Ishikawa (cell line): ENCODE results near the gene ZSWIM3.

ENCODE experiments used
- CEBPB ChIP-seq: IDR thresholded peaks from 2 replicates; pipeline ENCODE4 v1.6.1; 2012
- CREB1 ChIP-seq: IDR thresholded peaks from 2 replicates; pipeline ENCODE4 v1.6.1; 2012; ENCODE audit warnings: low read depth
- EGR1 ChIP-seq: IDR thresholded peaks from 2 replicates; pipeline ENCODE4 v1.6.1; 2012
- EP300 ChIP-seq: IDR thresholded peaks from 2 replicates; pipeline ENCODE4 v1.6.1; 2012; ENCODE audit warnings: borderline replicate concordance
- FOXM1 ChIP-seq: IDR thresholded peaks from 2 replicates; pipeline ENCODE4 v1.6.1; 2012; ENCODE audit warnings: low read depth, borderline replicate concordance
- NFIC ChIP-seq: IDR thresholded peaks from 2 replicates; pipeline ENCODE4 v1.6.1; 2012
- RAD21 ChIP-seq: IDR thresholded peaks from 2 replicates; pipeline ENCODE4 v1.6.1; 2012; ENCODE audit warnings: low read depth
- TAF1 ChIP-seq: IDR thresholded peaks from 2 replicates; pipeline ENCODE4 v1.6.1; 2012; ENCODE audit warnings: low read depth, mild to moderate bottlenecking
- TCF12 ChIP-seq: IDR thresholded peaks from 2 replicates; pipeline ENCODE4 v1.6.1; 2012; ENCODE audit warnings: low read depth
- TEAD4 ChIP-seq: IDR thresholded peaks from 2 replicates; pipeline ENCODE4 v1.6.1; 2012
- YY1 ChIP-seq: IDR thresholded peaks from 2 replicates; pipeline ENCODE4 v1.6.1; 2012; ENCODE audit warnings: low read depth
- ZBTB7A ChIP-seq: IDR thresholded peaks from 2 replicates; pipeline ENCODE4 v1.6.1; 2012; ENCODE audit warnings: low read depth
- TF ChIP-seq, protein P1 (sequence below): IDR thresholded peaks from 2 replicates; pipeline ENCODE4 v1.6.1; 2012
- TF ChIP-seq, protein P2 (sequence below): IDR thresholded peaks from 2 replicates; pipeline ENCODE4 v1.6.1; 2012
- TF ChIP-seq, protein P3 (sequence below): IDR thresholded peaks from 2 replicates; pipeline ENCODE4 v1.6.1; 2012; ENCODE audit warnings: low read depth, mild to moderate bottlenecking

ZSWIM3 gene

DNA sequence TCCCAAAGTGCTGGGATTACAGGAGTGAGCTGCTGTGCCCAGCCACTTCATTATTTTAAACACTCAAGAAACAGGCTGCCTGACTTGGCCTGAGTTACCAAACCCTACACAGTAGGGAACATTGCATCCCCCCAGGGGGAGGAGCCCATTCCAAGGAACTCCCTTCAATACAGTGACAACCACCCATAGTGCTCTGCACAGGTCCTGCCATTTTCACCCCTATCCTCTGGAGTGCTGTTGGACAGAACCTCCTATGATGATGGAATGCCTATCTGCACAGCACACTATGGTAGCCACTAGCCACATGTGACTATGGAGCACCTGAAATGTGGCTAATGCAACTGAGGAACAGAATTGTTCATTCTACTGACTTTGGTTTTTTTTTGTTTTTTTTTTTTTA, 12.0 kb upstream of the ZSWIM3 start:
- TF ChIP-seq TCF12 = no peak
- no peak for TF ChIP-seq EP300
- TF ChIP-seq, protein P1, sequence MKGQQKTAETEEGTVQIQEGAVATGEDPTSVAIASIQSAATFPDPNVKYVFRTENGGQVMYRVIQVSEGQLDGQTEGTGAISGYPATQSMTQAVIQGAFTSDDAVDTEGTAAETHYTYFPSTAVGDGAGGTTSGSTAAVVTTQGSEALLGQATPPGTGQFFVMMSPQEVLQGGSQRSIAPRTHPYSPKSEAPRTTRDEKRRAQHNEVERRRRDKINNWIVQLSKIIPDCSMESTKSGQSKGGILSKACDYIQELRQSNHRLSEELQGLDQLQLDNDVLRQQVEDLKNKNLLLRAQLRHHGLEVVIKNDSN = no peak
- no peak for TF ChIP-seq EGR1

DNA sequence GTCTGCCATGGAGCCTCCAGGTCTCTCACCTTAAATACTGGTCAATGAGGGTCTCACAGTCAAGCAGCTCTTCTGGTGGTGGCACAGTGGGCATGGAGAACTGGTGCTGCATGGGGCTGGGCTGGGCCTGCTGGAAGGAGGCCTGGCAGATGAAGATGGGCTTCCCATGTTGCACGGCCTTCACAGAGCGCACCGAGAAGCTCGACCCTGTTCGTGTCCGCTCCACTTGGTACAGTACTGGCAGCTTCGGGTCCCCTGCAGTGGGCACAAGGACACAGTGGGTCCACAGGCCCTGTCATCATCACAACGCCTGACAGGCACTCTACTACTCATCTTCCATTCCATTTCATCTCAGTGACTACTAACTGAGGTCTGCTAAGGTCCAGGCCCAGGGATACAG, 9.0 kb upstream of the ZSWIM3 start:
- TF ChIP-seq EP300 = no peak
- no peak for TF ChIP-seq TEAD4
- TF ChIP-seq CEBPB = no peak
- TF ChIP-seq FOXM1 = no peak
- TF ChIP-seq, protein P2, sequence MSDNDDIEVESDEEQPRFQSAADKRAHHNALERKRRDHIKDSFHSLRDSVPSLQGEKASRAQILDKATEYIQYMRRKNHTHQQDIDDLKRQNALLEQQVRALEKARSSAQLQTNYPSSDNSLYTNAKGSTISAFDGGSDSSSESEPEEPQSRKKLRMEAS = no peak
- no peak for TF ChIP-seq ZBTB7A
- TF ChIP-seq, protein P3, sequence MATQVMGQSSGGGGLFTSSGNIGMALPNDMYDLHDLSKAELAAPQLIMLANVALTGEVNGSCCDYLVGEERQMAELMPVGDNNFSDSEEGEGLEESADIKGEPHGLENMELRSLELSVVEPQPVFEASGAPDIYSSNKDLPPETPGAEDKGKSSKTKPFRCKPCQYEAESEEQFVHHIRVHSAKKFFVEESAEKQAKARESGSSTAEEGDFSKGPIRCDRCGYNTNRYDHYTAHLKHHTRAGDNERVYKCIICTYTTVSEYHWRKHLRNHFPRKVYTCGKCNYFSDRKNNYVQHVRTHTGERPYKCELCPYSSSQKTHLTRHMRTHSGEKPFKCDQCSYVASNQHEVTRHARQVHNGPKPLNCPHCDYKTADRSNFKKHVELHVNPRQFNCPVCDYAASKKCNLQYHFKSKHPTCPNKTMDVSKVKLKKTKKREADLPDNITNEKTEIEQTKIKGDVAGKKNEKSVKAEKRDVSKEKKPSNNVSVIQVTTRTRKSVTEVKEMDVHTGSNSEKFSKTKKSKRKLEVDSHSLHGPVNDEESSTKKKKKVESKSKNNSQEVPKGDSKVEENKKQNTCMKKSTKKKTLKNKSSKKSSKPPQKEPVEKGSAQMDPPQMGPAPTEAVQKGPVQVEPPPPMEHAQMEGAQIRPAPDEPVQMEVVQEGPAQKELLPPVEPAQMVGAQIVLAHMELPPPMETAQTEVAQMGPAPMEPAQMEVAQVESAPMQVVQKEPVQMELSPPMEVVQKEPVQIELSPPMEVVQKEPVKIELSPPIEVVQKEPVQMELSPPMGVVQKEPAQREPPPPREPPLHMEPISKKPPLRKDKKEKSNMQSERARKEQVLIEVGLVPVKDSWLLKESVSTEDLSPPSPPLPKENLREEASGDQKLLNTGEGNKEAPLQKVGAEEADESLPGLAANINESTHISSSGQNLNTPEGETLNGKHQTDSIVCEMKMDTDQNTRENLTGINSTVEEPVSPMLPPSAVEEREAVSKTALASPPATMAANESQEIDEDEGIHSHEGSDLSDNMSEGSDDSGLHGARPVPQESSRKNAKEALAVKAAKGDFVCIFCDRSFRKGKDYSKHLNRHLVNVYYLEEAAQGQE = no peak
- TF ChIP-seq NFIC = no peak
- TF ChIP-seq, protein P1 = no peak
- TF ChIP-seq RAD21 = no peak
- no peak for TF ChIP-seq EGR1
- no peak for TF ChIP-seq TCF12
- no peak for TF ChIP-seq CREB1
- TF ChIP-seq YY1 = no peak
- TF ChIP-seq TAF1 = no peak

DNA sequence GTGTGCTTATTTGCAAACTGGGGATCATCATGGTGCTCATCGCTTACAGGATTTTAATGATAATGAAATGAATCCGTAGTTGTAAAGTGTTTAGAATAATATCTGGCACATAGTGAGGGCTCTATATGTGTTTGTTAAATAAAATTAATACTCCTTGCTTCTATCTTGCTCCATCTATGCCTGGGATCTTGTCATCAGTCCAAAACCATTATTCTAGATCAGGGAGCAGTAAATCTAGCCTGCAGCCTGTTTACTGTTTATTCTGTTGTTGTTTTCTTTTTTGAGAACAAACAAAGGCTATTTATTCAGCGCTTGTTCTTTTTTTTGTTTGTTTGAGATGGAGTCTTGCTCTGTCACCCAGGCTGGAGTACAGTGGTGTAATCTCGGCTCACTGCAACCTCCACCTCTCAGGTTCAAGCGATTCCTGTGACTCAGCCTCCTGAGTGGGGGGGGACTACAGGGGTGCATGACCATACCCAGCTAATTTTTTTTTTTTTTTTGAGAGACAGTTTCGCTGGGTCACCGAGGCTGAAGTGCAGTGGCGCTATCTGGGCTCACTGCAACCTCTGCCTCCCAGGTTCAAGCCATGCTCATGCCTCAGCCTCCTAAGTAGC, 8.3 kb upstream of the ZSWIM3 start:
- TF ChIP-seq YY1 (no peak), FOXM1 (no peak), EP300 (no peak), EGR1 (no peak), NFIC (no peak), CREB1 (no peak), TCF12 (no peak), RAD21 (no peak), CEBPB (no peak)
- TF ChIP-seq, protein P1 = no peak
- TF ChIP-seq, protein P2 = no peak

DNA sequence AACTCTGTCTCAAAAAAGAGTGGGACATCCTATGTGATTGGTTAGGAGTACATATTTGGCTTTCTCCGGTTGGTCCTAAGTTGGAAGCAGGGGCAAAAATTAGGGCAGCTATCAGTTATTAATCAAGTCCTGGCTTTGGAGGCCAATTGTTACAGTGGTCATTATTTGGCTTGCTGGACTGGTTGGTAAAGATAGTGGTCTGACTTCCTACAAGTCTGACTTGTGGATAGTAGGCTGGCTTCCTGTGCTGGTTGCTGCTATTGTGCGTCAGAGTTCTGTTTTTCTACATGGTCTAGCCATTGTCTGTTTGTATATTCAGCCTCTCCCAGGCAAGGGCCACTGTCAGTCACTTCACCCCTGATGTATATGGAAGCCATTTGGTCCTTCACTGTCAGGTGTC, 7.2 kb upstream of the ZSWIM3 start:
- TF ChIP-seq TAF1 (no peak), RAD21 (no peak), NFIC (no peak), TEAD4 (no peak), FOXM1 (no peak), CREB1 (no peak), CEBPB (no peak), EP300 (no peak)
- TF ChIP-seq, protein P1 = no peak

DNA sequence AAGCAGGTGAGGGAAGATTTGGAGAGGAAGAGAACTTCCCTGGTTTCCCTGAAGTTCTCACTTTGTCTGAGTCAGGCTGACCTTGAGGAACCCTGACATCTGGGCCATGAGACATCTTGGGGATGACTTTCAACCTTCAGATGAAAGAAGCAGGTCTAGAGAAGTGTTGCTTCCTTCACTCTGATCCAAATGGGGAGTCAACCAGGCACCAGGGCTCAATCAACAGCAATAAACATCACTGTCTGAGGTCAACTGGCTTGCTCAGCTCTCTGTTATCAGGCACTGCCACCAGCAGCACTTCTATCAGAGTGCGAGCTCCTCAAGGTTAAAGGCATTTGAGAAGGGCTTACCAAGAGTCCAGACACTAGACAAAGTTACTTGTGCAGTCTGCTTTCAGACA, 6.5 kb upstream of the ZSWIM3 start:
- TF ChIP-seq, protein P1 = no peak
- TF ChIP-seq TAF1 (no peak), RAD21 (no peak), EGR1 (no peak), TEAD4 (no peak), EP300 (no peak), TCF12 (no peak), CREB1 (no peak), FOXM1 (no peak), ZBTB7A (no peak), CEBPB (no peak)
- TF ChIP-seq, protein P3 = no peak
- TF ChIP-seq, protein P2 = no peak
